Upper lobe of left lung (tissue), 6 donors: Measurements from ENCODE around the gene CTSH. TPM values are rescaled to one million over a fixed set of nuclear protein-coding genes. Genes with fewer than 3 reads are reported as not detected.

Experiments
- ATAC-seq, 2 donors: fragments of 200-7000 bp; cut with Tn5 transposase; one replicate each; pipeline ENCODE4 v1.9.1; 2022; ENCODE audit warnings: mild to moderate bottlenecking in 2 of 2, moderate library complexity in 2 of 2; ENCODE audit not compliant: low FRiP score in 2 of 2
- DNase-seq, 2 donors: peaks; one replicate each; pipeline ENCODE4 v3.0.0-alpha.2; 2019 to 2020
- H3K27ac ChIP-seq, 4 donors: fragments of 200-600 bp; sonication (generic); one replicate each; pipeline ENCODE4 v1.5.1; 2016 to 2019
- H3K27me3 ChIP-seq, 4 donors: fragments of 200-600 bp; sonication (generic); one replicate each; pipeline ENCODE4 v1.5.1; 2017 to 2019
- H3K36me3 ChIP-seq, 4 donors: fragments of 200-600 bp; sonication (generic); one replicate each; pipeline ENCODE4 v1.5.1; 2016 to 2019
- H3K4me1 ChIP-seq, 4 donors: fragments of 200-600 bp; sonication (generic); one replicate each; pipeline ENCODE4 v1.5.1; 2018 to 2019
- H3K4me3 ChIP-seq, 4 donors: fragments of 200-600 bp; sonication (generic); one replicate each; pipeline ENCODE4 v1.5.1; 2017 to 2019; ENCODE audit warnings: mild to moderate bottlenecking in 2 of 4, moderate library complexity in 1 of 4
- H3K9me3 ChIP-seq, 4 donors: fragments of 200-600 bp; sonication (generic); one replicate each; pipeline ENCODE4 v1.5.1; 2018 to 2019
- CTCF ChIP-seq, 6 experiments: fragments of 450-650 bp in 4 of 6; fragments of 200-600 bp in 2 of 6; sonication (generic) in 2 of 6; IDR thresholded peaks; one replicate each; pipeline ENCODE4 v1.5.1; 2016 to 2019; ENCODE audit warnings: antibody characterized with exemption in 6 of 6
- EP300 ChIP-seq, 4 donors: sonication (generic); formaldehyde crosslinking; IDR thresholded peaks; one replicate each; pipeline ENCODE4 v1.5.1; 2017; ENCODE audit warnings: antibody characterized with exemption in 4 of 4, control low read depth in 2 of 4
- POLR2A ChIP-seq, 4 donors: fragments of 450-650 bp; IDR thresholded peaks; one replicate each; pipeline ENCODE4 v1.5.1; 2016 to 2017; ENCODE audit warnings: antibody characterized with exemption in 4 of 4, mild to moderate bottlenecking in 2 of 4
- POLR2AphosphoS5 ChIP-seq, 2 donors: sonication (generic); formaldehyde crosslinking; IDR thresholded peaks; one replicate each; pipeline ENCODE4 v1.5.1; 2017; ENCODE audit warnings: antibody characterized with exemption in 2 of 2
- WGBS, 2 donors: methylation state at CpG; one replicate each; pipeline ENCODE4 v1.1.5; 2017 to 2018; 5-methylcytosine and 5-hydroxymethylcytosine counted together
- total RNA-seq, 6 donors: library from RNA; depleted of rRNA in 4 of 6; stranded (reverse); fragments of >200 nt in 4 of 6; gene quantifications; one replicate each; pipeline versions ENCODE4 v1.1.0 to v1.2.1, GENCODE V29; 2016 to 2021
- donor health status: DM: no; HTN: no; CAD: no; lungs with moderate emphysema.
- donor health status: DM: no; HTN: yes; CAD: no; lungs with severe emphysema.

CTSH gene
- total RNA-seq, 6 donors from 2014 or later, result 699 to 3,907 (median 1,498) TPM

GRCh38 chr15:78957416-78958093 lies 12.7 kb upstream of the CTSH start:
- H3K27ac ChIP-seq, result no peak overlapping the region
- no peaks in the 10 kb centered on the region for H3K36me3 ChIP-seq
- ATAC-seq (no peak), DNase-seq (no peak)
- H3K27me3 ChIP-seq, result no peaks in the 10 kb centered on the region
- no peak overlapping the region for H3K4me3 ChIP-seq
- no peaks in the 10 kb centered on the region for H3K9me3 ChIP-seq
- H3K4me1 ChIP-seq, result peaks cover 0 to 2% (median 0%) of the 10 kb centered on the region in 4 donors
- TF ChIP-seq POLR2A (IDR thresholded peaks at IDR 0.05) (no peak), CTCF (IDR thresholded peaks at IDR 0.05) (no peak), POLR2AphosphoS5 (IDR thresholded peaks at IDR 0.05) (no peak), EP300 (IDR thresholded peaks at IDR 0.05) (no peak)
- 85% methylated on average over 9 of the region's 9 CpGs for WGBS, 2 donors

GRCh38 chr15:78956937-78957336 lies 12.1 kb upstream of the CTSH start:
- DNase-seq (no peak), ATAC-seq (no peak)
- no peaks in the 10 kb centered on the region for H3K27me3 ChIP-seq
- no peaks in the 10 kb centered on the region for H3K36me3 ChIP-seq
- no peak overlapping the region for H3K27ac ChIP-seq
- peaks cover 3 to 8% (median 5%) of the 10 kb centered on the region in 4 donors for H3K4me1 ChIP-seq
- H3K9me3 ChIP-seq, result no peaks in the 10 kb centered on the region
- no peak overlapping the region for H3K4me3 ChIP-seq
- no peak for TF ChIP-seq POLR2A (IDR thresholded peaks at IDR 0.05)
- TF ChIP-seq EP300 (IDR thresholded peaks at IDR 0.05), result no peak
- no peak for TF ChIP-seq POLR2AphosphoS5 (IDR thresholded peaks at IDR 0.05)
- TF ChIP-seq CTCF (IDR thresholded peaks at IDR 0.05), result no peak
- WGBS, 2 donors, result 83 to 100% methylated on average over 1 of the region's 1 CpG

- no peak for ATAC-seq
- Histone ChIP-seq H3K36me3 (no peaks in the 10 kb centered on the region), H3K4me1 (peaks cover 18 to 23% (median 19%) of the 10 kb centered on the region in 4 donors), H3K4me3 (no peak overlapping the region), H3K9me3 (no peaks in the 10 kb centered on the region), H3K27ac (peak overlapping the region in 1 of 4 donors; percentile 8), H3K27me3 (no peaks in the 10 kb centered on the region)
- WGBS, 2 donors, result 94 to 96% methylated on average over 5 of the region's 5 CpGs
- TF ChIP-seq POLR2A (IDR thresholded peaks at IDR 0.05) (no peak), POLR2AphosphoS5 (IDR thresholded peaks at IDR 0.05) (no peak), CTCF (IDR thresholded peaks at IDR 0.05) (no peak), EP300 (IDR thresholded peaks at IDR 0.05) (no peak)
- DNase-seq, result no peak
Measured at GRCh38 chr15:78955355-78955754, 10.5 kb upstream of the CTSH start.

GRCh38 chr15:78951841-78952238 lies 7.0 kb upstream of the CTSH start:
- Histone ChIP-seq H3K4me1 (peaks cover 18 to 24% (median 21%) of the 10 kb centered on the region in 4 donors), H3K4me3 (no peak overlapping the region), H3K9me3 (no peaks in the 10 kb centered on the region), H3K27me3 (no peaks in the 10 kb centered on the region), H3K36me3 (no peaks in the 10 kb centered on the region), H3K27ac (peak overlapping the region; percentile 79 to 89 (median 82))
- ATAC-seq (peak; percentile 60 to 85), DNase-seq (peak in 1 of 2 donors; percentile 75)
- WGBS, 2 donors, result 37 to 39% methylated on average over 4 of the region's 4 CpGs
- TF ChIP-seq CTCF (IDR thresholded peaks at IDR 0.05), result no peak
- TF ChIP-seq POLR2A (IDR thresholded peaks at IDR 0.05), result peak in 1 of 4 donors; percentile 54
- TF ChIP-seq EP300 (IDR thresholded peaks at IDR 0.05), result peak in 3 of 4 donors; percentile 74 to 97 (median 86)
- peak; percentile 55 to 66 for TF ChIP-seq POLR2AphosphoS5 (IDR thresholded peaks at IDR 0.05)
